HCT116 (cell line): Measurements from ENCODE around the gene OMP. TPM values are rescaled to one million over a fixed set of nuclear protein-coding genes. Genes with fewer than 3 reads are reported as not detected.

Experiments
- ATAC-seq: fragments of 200-7000 bp; cut with Tn5 transposase; 2 replicates; pipeline ENCODE4 v1.9.1; 2020; ENCODE audit warnings: mild to moderate bottlenecking, moderate library complexity
- BruUV-seq: library from RNA; stranded (reverse); fragments of 400-500 nt; replicated peaks from 2 replicates; lab custom pipeline; 2021; lab: Mats Ljungman, UMichigan
- CTCF ChIA-PET: fragments of 300-600 bp; sonication (Branson Sonifier 250); formaldehyde crosslinking; loops from one replicate; lab custom pipeline; 2021; ENCODE audit warnings: antibody characterized with exemption; lab: Charles Lee
- POLR2A ChIA-PET: fragments of 300-600, 350-600 bp; sonication (Branson Sonifier 250); formaldehyde crosslinking; loops from one replicate; lab custom pipeline; 2021; ENCODE audit warnings: antibody characterized with exemption; lab: Charles Lee
- RAD21 ChIA-PET, 2 experiments: fragments of 300-600 bp; sonication (Branson Sonifier 250); formaldehyde crosslinking; loops; one replicate each; lab custom pipeline; 2023; ENCODE audit warnings: low total read pairs in 2 of 2; ENCODE audit not compliant: uncharacterized antibody in 2 of 2, unreplicated experiment in 2 of 2, low non-redundant PET in 1 of 2; lab: Charles Lee
- DNase-seq: peaks from one replicate; pipeline ENCODE4 v3.0.0-alpha.2; 2010; ENCODE audit warnings: low read depth, low spot score
- H2AFZ ChIP-seq: fragments of 200-600 bp; shearing (Covaris generic), sonication (generic); 2 replicates; pipeline ENCODE4 v1.6.1; 2017; ENCODE audit warnings: low read depth, mixed run types, mixed read lengths, antibody characterized with exemption, low read length; ENCODE audit not compliant: poor library complexity, severe bottlenecking
- H3K27ac ChIP-seq: 2 replicates; pipeline ENCODE4 v1.5.1; 2012; ENCODE audit warnings: low read depth, low read length
- H3K27me3 ChIP-seq: fragments of 200-600 bp; sonication (generic); 2 replicates; pipeline ENCODE4 v1.6.1; 2016; ENCODE audit warnings: mixed run types, low read length, mixed read lengths; ENCODE audit not compliant: insufficient read depth
- H3K36me3 ChIP-seq, 2 experiments: fragments of 200-500 bp in 1 of 2; fragments of 200-600 bp in 1 of 2; sonication (Bioruptor generic) in 1 of 2; sonication (generic) in 1 of 2; 2 replicates each; pipeline versions ENCODE4 v1.5.1 to v1.6.1; 2014 to 2016; ENCODE audit warnings: low read length in 2 of 2, inconsistent platforms in 1 of 2, mixed read lengths in 1 of 2, mixed run types in 1 of 2; ENCODE audit not compliant: insufficient read depth in 2 of 2, control insufficient read depth in 1 of 2
- H3K4me1 ChIP-seq, 2 experiments: fragments of 200-600 bp in 1 of 2; sonication (generic) in 1 of 2; 2 replicates each; pipeline versions ENCODE4 v1.5.1 to v1.6.1; 2012 to 2017; ENCODE audit warnings: low read length in 2 of 2, inconsistent platforms in 1 of 2, mild to moderate bottlenecking in 1 of 2, mixed read lengths in 1 of 2, mixed run types in 1 of 2, moderate library complexity in 1 of 2; ENCODE audit not compliant: insufficient read depth in 2 of 2, control insufficient read depth in 1 of 2
- H3K4me2 ChIP-seq: fragments of 200-600 bp; sonication (generic); 2 replicates; pipeline ENCODE4 v1.6.1; 2017; ENCODE audit warnings: mixed run types, low read length, mixed read lengths
- H3K4me3 ChIP-seq, 2 experiments: fragments of 200-600 bp in 1 of 2; sonication (generic) in 1 of 2; replicated peaks in 1 of 2; 2 replicates each; pipeline ENCODE4 v1.5.1; 2011 to 2016; ENCODE audit warnings: low read length in 2 of 2, control low read depth in 1 of 2, low read depth in 1 of 2, mild to moderate bottlenecking in 1 of 2, mixed read lengths in 1 of 2, mixed run types in 1 of 2
- H3K79me2 ChIP-seq: fragments of 200-600 bp; sonication (generic); 2 replicates; pipeline ENCODE4 v1.6.1; 2017; ENCODE audit warnings: mild to moderate bottlenecking, mixed run types, low read length, moderate library complexity, mixed read lengths; ENCODE audit not compliant: insufficient read depth
- H3K9ac ChIP-seq: fragments of 200-600 bp; sonication (generic); 2 replicates; pipeline ENCODE4 v1.6.1; 2016; ENCODE audit warnings: low read length, mixed read lengths
- H3K9me2 ChIP-seq: fragments of 200-600 bp; sonication (generic), shearing (Covaris generic); 2 replicates; pipeline ENCODE4 v1.6.1; 2017; ENCODE audit warnings: mixed run types, mild to moderate bottlenecking, moderate library complexity; ENCODE audit not compliant: insufficient read depth
- H3K9me3 ChIP-seq, 2 experiments: fragments of 200-500 bp in 1 of 2; fragments of 200-600 bp in 1 of 2; sonication (Bioruptor generic) in 1 of 2; sonication (generic) in 1 of 2; 2 replicates each; pipeline ENCODE4 v1.6.1; 2014 to 2017; ENCODE audit warnings: low read length in 2 of 2, mixed read lengths in 2 of 2, inconsistent platforms in 1 of 2, low read depth in 1 of 2, mild to moderate bottlenecking in 1 of 2, mixed run types in 1 of 2, moderate library complexity in 1 of 2; ENCODE audit not compliant: control insufficient read depth in 1 of 2, insufficient read depth in 1 of 2
- H4K20me1 ChIP-seq: fragments of 200-600 bp; sonication (generic), shearing (Covaris generic); 2 replicates; pipeline ENCODE4 v1.6.1; 2017; ENCODE audit warnings: mixed run types, mild to moderate bottlenecking, moderate library complexity; ENCODE audit not compliant: insufficient read depth
- ATF3 ChIP-seq: IDR thresholded peaks from 2 replicates; pipeline ENCODE4 v1.6.1; 2012
- CBX3 ChIP-seq: IDR thresholded peaks from 2 replicates; pipeline ENCODE4 v1.6.1; 2012; ENCODE audit warnings: low read depth
- CEBPB ChIP-seq: IDR thresholded peaks from 2 replicates; pipeline ENCODE4 v1.6.1; 2012; ENCODE audit warnings: low read depth
- CTCF ChIP-seq, 3 experiments: fragments of 200-600 bp in 1 of 3; sonication (generic) in 1 of 3; IDR thresholded peaks in 2 of 3; conservative IDR thresholded peaks in 1 of 3; 2 replicates each; pipeline ENCODE4 v1.5.1; 2012 to 2017; ENCODE audit warnings: low read depth in 2 of 3, low read length in 2 of 3, antibody characterized with exemption in 1 of 3, borderline replicate concordance in 1 of 3, control low read depth in 1 of 3, mild to moderate bottlenecking in 1 of 3, mixed read lengths in 1 of 3, mixed run types in 1 of 3, moderate library complexity in 1 of 3; ENCODE audit not compliant: insufficient read depth in 1 of 3
- ELF1 ChIP-seq: IDR thresholded peaks from 2 replicates; pipeline ENCODE4 v1.6.1; 2012; ENCODE audit warnings: low read depth, borderline replicate concordance
- EZH2 ChIP-seq: fragments of 200-600 bp; sonication (generic); IDR thresholded peaks from 2 replicates; pipeline ENCODE4 v1.6.1; 2017; ENCODE audit warnings: antibody characterized with exemption, mixed run types
- EZH2phosphoT487 ChIP-seq: fragments of 200-600 bp; IDR thresholded peaks from 2 replicates; pipeline ENCODE4 v1.6.1; 2018; ENCODE audit warnings: antibody characterized with exemption, borderline replicate concordance
- FOSL1 ChIP-seq: IDR thresholded peaks from 2 replicates; pipeline ENCODE4 v1.6.1; 2012; ENCODE audit warnings: low read depth
- JUND ChIP-seq: IDR thresholded peaks from 2 replicates; pipeline ENCODE4 v1.6.1; 2012
- MAX ChIP-seq: IDR thresholded peaks from 2 replicates; pipeline ENCODE4 v1.6.1; 2012
- POLR2AphosphoS5 ChIP-seq: IDR thresholded peaks from 2 replicates; pipeline ENCODE4 v1.6.1; 2011; ENCODE audit warnings: mild to moderate bottlenecking, low read depth, low read length, moderate library complexity
- REST ChIP-seq: IDR thresholded peaks from 2 replicates; pipeline ENCODE4 v1.6.1; 2012; ENCODE audit warnings: low read depth
- SIN3A ChIP-seq: IDR thresholded peaks from 2 replicates; pipeline ENCODE4 v1.6.1; 2012; ENCODE audit warnings: low read depth
- SP1 ChIP-seq: IDR thresholded peaks from 2 replicates; pipeline ENCODE4 v1.6.1; 2012; ENCODE audit warnings: low read depth
- TCF7L2 ChIP-seq: IDR thresholded peaks from 2 replicates; pipeline ENCODE4 v1.7.0; 2011; ENCODE audit warnings: borderline replicate concordance, inconsistent platforms; ENCODE audit not compliant: insufficient read depth, insufficient read length; ENCODE audit errors: extremely low read depth
- YY1 ChIP-seq: IDR thresholded peaks from 2 replicates; pipeline ENCODE4 v1.6.1; 2011; ENCODE audit warnings: low read length, low read depth, moderate library complexity, mild to moderate bottlenecking; ENCODE audit not compliant: insufficient replicate concordance; ENCODE audit errors: extremely low read depth
- ZBTB33 ChIP-seq: IDR thresholded peaks from 2 replicates; pipeline ENCODE4 v1.6.1; 2011; ENCODE audit warnings: mild to moderate bottlenecking, low read length, moderate library complexity; ENCODE audit not compliant: insufficient replicate concordance; ENCODE audit errors: extremely low read depth
- ZFX ChIP-seq: fragments of 450-650 bp; IDR thresholded peaks from 2 replicates; pipeline ENCODE4 v1.6.1; 2017
- ZNF274 ChIP-seq: fragments of 200-500 bp; sonication (Bioruptor generic); IDR thresholded peaks from 2 replicates; pipeline ENCODE4 v1.6.1; 2014; ENCODE audit warnings: mild to moderate bottlenecking, low read depth, low read length, inconsistent platforms
- intact Hi-C: fragments of 100-400 bp; cut with micrococcal nuclease; formaldehyde crosslinking; loops from 2 replicates; pipeline ENCODE4 v1.10.0; 2022
- total RNA-seq: library from RNA; stranded (reverse); gene quantifications from one replicate; pipeline ENCODE4 v1.2.1, GENCODE V29; 2021; ENCODE audit not compliant: unreplicated experiment

The OMP gene
- total RNA-seq, 1 experiment from 2014 or later: not detected

GRCh38 chr11:77142091-77142975, 39.7 kb downstream of the OMP start:
- H3K4me3 ChIP-seq: no peak overlapping the region
- POLR2A ChIA-PET: no interaction called here
- ATAC-seq: no peak
- H3K9me2 ChIP-seq: no peaks in the 10 kb centered on the region
- no peaks in the 10 kb centered on the region for H3K36me3 ChIP-seq
- H3K79me2 ChIP-seq: no peaks in the 10 kb centered on the region
- CTCF ChIA-PET: no interaction called here
- no peaks in the 10 kb centered on the region for H4K20me1 ChIP-seq
- RAD21 ChIA-PET: no interaction called here
- H3K4me1 ChIP-seq: peaks cover 0 to 5% of the 10 kb centered on the region in 2 experiments; a peak in 1 of 4 replicates
- DNase-seq: no peak
- BruUV-seq: no TSS peak
- H3K9me3 ChIP-seq: no peaks in the 10 kb centered on the region
- no peak overlapping the region for H3K27ac ChIP-seq
- no peak overlapping the region for H2AFZ ChIP-seq
- no peak overlapping the region for H3K4me2 ChIP-seq
- H3K9ac ChIP-seq: no peak overlapping the region
- intact Hi-C loops: no loop called here
- H3K27me3 ChIP-seq: no peaks in the 10 kb centered on the region
- TF ChIP-seq YY1 (no peak), JUND (no peak), EZH2phosphoT487 (no peak), POLR2AphosphoS5 (no peak), ATF3 (no peak), ELF1 (no peak), CBX3 (no peak), MAX (no peak), SP1 (no peak), CEBPB (no peak), EZH2 (no peak), FOSL1 (no peak), REST (no peak), ZNF274 (no peak), CTCF (IDR thresholded peaks at IDR 0.05 in 2 of 3, conservative IDR thresholded peaks at IDR 0.05 in 1 of 3; ENCODE audit: borderline replicate concordance in 1 of 3, insufficient read depth in 1 of 3, low read depth in 2 of 3, low read length in 2 of 3) (no peak), ZBTB33 (no peak), ZFX (no peak), TCF7L2 (no peak), SIN3A (no peak)
